Fibroblast of lung (primary cell): Measurements from ENCODE around the gene IL13. TPM values are rescaled to one million over a fixed set of nuclear protein-coding genes. Genes with fewer than 3 reads are reported as not detected.

Source experiments
- DNase-seq, 2 donors: peaks; one replicate each; pipeline versions ENCODE4 v3.0.0 to v3.0.0-alpha.2; 2010; ENCODE audit warnings: low read depth in 2 of 2
- H2AFZ ChIP-seq: 2 replicates; pipeline ENCODE4 v1.5.1; 2012; ENCODE audit warnings: low read length, control low read depth, inconsistent platforms
- H3K27ac ChIP-seq: 2 replicates; pipeline ENCODE4 v1.5.1; 2011; ENCODE audit warnings: low read length, control low read depth; ENCODE audit not compliant: insufficient read depth
- H3K27me3 ChIP-seq: 2 replicates; pipeline ENCODE4 v1.5.1; 2011; ENCODE audit warnings: mild to moderate bottlenecking, low read length; ENCODE audit not compliant: control insufficient read depth, insufficient read depth
- H3K36me3 ChIP-seq: 2 replicates; pipeline ENCODE4 v1.5.1; 2011; ENCODE audit warnings: low read length; ENCODE audit not compliant: control insufficient read depth, insufficient read depth
- H3K4me1 ChIP-seq: 2 replicates; pipeline ENCODE4 v1.5.1; 2011; ENCODE audit warnings: low read length; ENCODE audit not compliant: control insufficient read depth, insufficient read depth; ENCODE audit errors: extremely low read depth
- H3K4me2 ChIP-seq: 2 replicates; pipeline ENCODE4 v1.5.1; 2011; ENCODE audit warnings: low read length, control low read depth; ENCODE audit not compliant: insufficient read depth; ENCODE audit errors: extremely low read depth
- H3K4me3 ChIP-seq, 4 experiments: fragments of 200-600 bp in 1 of 4; sonication (generic) in 1 of 4; replicated peaks in 1 of 4; 2 replicates each; pipeline ENCODE4 v1.5.1; 2011 to 2016; ENCODE audit warnings: low read length in 4 of 4, low read depth in 3 of 4, mild to moderate bottlenecking in 3 of 4, control low read depth in 2 of 4, inconsistent platforms in 1 of 4, mixed read lengths in 1 of 4; ENCODE audit not compliant: insufficient read depth in 1 of 4; ENCODE audit errors: control extremely low read depth in 1 of 4
- H3K79me2 ChIP-seq: 2 replicates; pipeline ENCODE4 v1.5.1; 2012; ENCODE audit warnings: mild to moderate bottlenecking, low read length, inconsistent platforms; ENCODE audit not compliant: control insufficient read depth, insufficient read depth
- H3K9ac ChIP-seq: 2 replicates; pipeline ENCODE4 v1.5.1; 2011; ENCODE audit warnings: mild to moderate bottlenecking, low read length, control low read depth; ENCODE audit not compliant: insufficient read depth
- H3K9me3 ChIP-seq: 2 replicates; pipeline ENCODE4 v1.5.1; 2012; ENCODE audit warnings: low read depth, low read length; ENCODE audit not compliant: control insufficient read depth, insufficient read depth
- H4K20me1 ChIP-seq: 2 replicates; pipeline ENCODE4 v1.5.1; 2011; ENCODE audit warnings: low read length; ENCODE audit not compliant: control insufficient read depth, insufficient read depth; ENCODE audit errors: extremely low read depth
- EZH2 ChIP-seq: IDR thresholded peaks from 2 replicates; pipeline ENCODE4 v1.5.1; 2012; ENCODE audit warnings: low read length, control low read depth, mild to moderate bottlenecking; ENCODE audit errors: missing control alignments
- polyA plus RNA-seq, 2 donors: library from polyadenylated mRNA; depleted of rRNA in 1 of 2; stranded (reverse) in 1 of 2; unstranded in 1 of 2; fragments of >200 nt; gene quantifications; 2 replicates each; pipeline ENCODE4 v1.2.1, GENCODE V29; 2011 to 2012; ENCODE audit warnings: missing spikeins in 1 of 2
- total RNA-seq: library from RNA; depleted of rRNA; stranded (reverse); fragments of >200 nt; gene quantifications from 2 replicates; pipeline ENCODE4 v1.2.1, GENCODE V29; 2014
- TF ChIP-seq, protein P1 (sequence below), 2 donors: IDR thresholded peaks in 1 of 2; conservative IDR thresholded peaks in 1 of 2; 1 replicate in 1 of 2; 2 replicates in 1 of 2; pipeline ENCODE4 v1.5.1; 2011 to 2012; ENCODE audit warnings: low read length in 2 of 2, control low read depth in 1 of 2, inconsistent platforms in 1 of 2, low read depth in 1 of 2, mild to moderate bottlenecking in 1 of 2

Gene IL13
- total and polyA plus RNA-seq, 2 donors (not counting 1 experiment from before 2014, with no cell fraction given) = not detected

DNA sequence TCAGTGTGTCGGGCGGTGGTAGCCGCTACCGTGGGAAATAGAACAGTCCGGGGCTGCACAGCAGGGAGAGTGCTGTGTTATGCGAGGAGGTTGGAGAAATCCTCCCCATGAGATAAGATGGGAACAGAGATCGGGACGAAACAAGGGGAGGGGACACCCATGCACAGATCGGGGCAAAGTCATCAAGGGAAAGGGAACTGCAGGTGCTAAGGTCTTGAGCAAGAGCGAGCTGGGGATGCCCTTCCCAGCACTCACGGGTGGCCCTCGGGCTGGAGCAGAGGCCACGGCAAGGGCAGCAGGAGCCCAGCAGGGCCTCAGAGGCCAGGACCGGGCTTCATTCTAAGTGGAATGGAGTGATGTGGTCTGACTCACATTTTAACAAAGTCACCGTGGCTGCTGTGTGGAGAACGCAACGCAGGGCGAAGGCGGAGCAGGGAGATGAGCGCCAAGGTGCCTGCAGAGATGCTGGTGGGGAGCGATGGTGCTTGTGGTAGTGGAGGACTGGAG is 7.7 kb downstream of the IL13 start:
- DNase-seq = no peak
- Histone ChIP-seq H3K9ac (no peak overlapping the region), H3K9me3 (no peaks in the 10 kb centered on the region), H3K4me2 (no peak overlapping the region), H4K20me1 (no peaks in the 10 kb centered on the region), H3K27ac (no peak overlapping the region), H3K79me2 (no peaks in the 10 kb centered on the region), H3K27me3 (no peaks in the 10 kb centered on the region), H3K36me3 (no peaks in the 10 kb centered on the region), H3K4me3 (no peak overlapping the region), H2AFZ (no peak overlapping the region), H3K4me1 (peaks cover 2% of the 10 kb centered on the region)
- TF ChIP-seq EZH2 = no peak
- TF ChIP-seq, protein P1, sequence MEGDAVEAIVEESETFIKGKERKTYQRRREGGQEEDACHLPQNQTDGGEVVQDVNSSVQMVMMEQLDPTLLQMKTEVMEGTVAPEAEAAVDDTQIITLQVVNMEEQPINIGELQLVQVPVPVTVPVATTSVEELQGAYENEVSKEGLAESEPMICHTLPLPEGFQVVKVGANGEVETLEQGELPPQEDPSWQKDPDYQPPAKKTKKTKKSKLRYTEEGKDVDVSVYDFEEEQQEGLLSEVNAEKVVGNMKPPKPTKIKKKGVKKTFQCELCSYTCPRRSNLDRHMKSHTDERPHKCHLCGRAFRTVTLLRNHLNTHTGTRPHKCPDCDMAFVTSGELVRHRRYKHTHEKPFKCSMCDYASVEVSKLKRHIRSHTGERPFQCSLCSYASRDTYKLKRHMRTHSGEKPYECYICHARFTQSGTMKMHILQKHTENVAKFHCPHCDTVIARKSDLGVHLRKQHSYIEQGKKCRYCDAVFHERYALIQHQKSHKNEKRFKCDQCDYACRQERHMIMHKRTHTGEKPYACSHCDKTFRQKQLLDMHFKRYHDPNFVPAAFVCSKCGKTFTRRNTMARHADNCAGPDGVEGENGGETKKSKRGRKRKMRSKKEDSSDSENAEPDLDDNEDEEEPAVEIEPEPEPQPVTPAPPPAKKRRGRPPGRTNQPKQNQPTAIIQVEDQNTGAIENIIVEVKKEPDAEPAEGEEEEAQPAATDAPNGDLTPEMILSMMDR (conservative IDR thresholded peaks at IDR 0.05 in 1 of 2, IDR thresholded peaks at IDR 0.05 in 1 of 2; ENCODE audit: low read depth in 1 of 2, low read length in 2 of 2) = no peak

DNA sequence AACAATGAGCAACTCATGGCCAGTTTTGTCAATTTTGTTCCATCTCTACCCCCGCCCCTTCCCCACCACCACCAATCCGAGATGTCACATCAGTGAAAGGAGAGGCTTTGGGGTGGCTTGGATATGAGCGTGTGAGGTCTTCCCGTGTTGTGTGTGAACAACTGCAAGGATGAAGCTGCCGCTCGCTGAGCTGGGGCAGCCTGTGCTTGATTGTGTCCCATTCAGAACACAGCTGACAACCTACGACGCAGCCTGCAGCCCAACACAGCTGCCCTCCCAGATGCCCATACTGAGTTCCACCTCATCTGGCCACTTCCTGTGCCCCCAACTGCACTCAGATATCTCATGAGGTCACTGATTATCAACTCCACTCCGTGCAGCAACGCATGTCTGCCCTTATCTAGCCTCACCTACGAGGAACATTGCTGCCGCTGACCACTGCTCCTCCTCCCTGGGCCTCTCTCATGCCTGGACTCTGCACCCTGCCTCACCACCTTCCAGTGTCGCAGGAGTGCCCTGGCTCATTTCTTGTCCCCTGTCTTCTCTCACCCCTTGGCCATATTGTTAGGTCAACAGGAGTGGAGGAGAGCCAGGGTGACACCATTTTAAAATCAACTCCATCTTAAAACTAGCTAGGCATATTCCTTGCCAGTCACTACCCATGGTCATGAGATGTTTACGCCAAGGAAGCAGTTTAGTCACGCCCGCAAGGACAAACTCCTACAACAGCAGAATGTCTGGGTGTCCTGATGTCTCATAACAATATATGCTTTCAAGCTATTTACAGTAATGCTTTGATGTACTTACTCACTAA is 8.5 kb downstream of the IL13 start:
- no peaks in the 10 kb centered on the region for H3K9me3 ChIP-seq
- peaks cover 2% of the 10 kb centered on the region for H3K4me1 ChIP-seq
- H3K4me2 ChIP-seq = no peak overlapping the region
- TF ChIP-seq, protein P1 (conservative IDR thresholded peaks at IDR 0.05 in 1 of 2, IDR thresholded peaks at IDR 0.05 in 1 of 2; ENCODE audit: low read depth in 1 of 2, low read length in 2 of 2) = no peak
- no peak overlapping the region for H3K4me3 ChIP-seq
- H3K27me3 ChIP-seq = no peaks in the 10 kb centered on the region
- no peaks in the 10 kb centered on the region for H3K79me2 ChIP-seq
- H2AFZ ChIP-seq = no peak overlapping the region
- H3K9ac ChIP-seq = no peak overlapping the region
- DNase-seq = no peak
- no peaks in the 10 kb centered on the region for H4K20me1 ChIP-seq
- no peaks in the 10 kb centered on the region for H3K36me3 ChIP-seq
- no peak overlapping the region for H3K27ac ChIP-seq

DNA sequence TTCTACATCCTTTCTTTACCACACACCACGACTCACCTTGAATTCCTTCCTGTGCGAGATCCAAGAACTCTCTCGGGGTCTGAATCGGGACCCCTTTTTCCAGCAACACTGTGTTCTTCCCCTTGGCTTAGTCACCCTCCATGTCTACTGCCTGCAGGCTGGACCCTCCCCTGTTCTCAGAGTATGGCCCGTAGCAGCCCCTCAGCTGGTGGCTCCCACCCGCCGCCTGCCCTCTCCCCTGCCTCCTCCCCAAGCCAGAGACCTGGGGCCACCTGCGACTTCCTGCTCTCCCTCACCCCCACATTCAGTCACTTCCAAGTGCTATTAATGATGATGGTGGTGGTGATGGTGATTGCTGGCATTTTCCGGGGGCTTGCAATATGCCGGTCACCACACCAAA is 9.3 kb downstream of the IL13 start:
- Histone ChIP-seq H3K4me2 (no peak overlapping the region), H2AFZ (no peak overlapping the region), H3K4me3 (no peak overlapping the region), H3K27ac (no peak overlapping the region), H3K9ac (no peak overlapping the region), H3K27me3 (no peaks in the 10 kb centered on the region), H3K9me3 (no peaks in the 10 kb centered on the region), H3K36me3 (no peaks in the 10 kb centered on the region), H3K4me1 (peaks cover 2% of the 10 kb centered on the region), H4K20me1 (no peaks in the 10 kb centered on the region), H3K79me2 (no peaks in the 10 kb centered on the region)
- no peak for DNase-seq
- TF ChIP-seq, protein P1 (conservative IDR thresholded peaks at IDR 0.05 in 1 of 2, IDR thresholded peaks at IDR 0.05 in 1 of 2; ENCODE audit: low read depth in 1 of 2, low read length in 2 of 2) = no peak
- TF ChIP-seq EZH2 = no peak
